ENCODE results near the gene TCF7L2.

GRCh38 chr10:113167702-113168101 is 217.7 kb downstream of the TCF7L2 start:
- TF ChIP-seq CTCF (IDR thresholded peaks at IDR 0.05; ENCODE audit: low read length) (no peak), EZH2 (IDR thresholded peaks at IDR 0.05; ENCODE audit: borderline replicate concordance, low read length) (no peak)
